Thoracic aorta (tissue), 2 donors: ENCODE results near the gene PRKCD. TPM values are rescaled to one million over a fixed set of nuclear protein-coding genes. Genes with fewer than 3 reads are reported as not detected.

Experiments
- ATAC-seq: fragments of 150-250 bp; one replicate; pipeline ENCODE4 v1.8.0; 2017; ENCODE audit warnings: low read depth; ENCODE audit not compliant: insufficient number of reproducible peaks, low FRiP score
- DNase-seq: peaks from one replicate; pipeline ENCODE4 v3.0.0-alpha.2; 2020; ENCODE audit warnings: low spot score
- H3K27ac ChIP-seq, 2 donors: fragments of 200-600 bp; sonication (generic); 1 replicate in 1 of 2; 2 replicates in 1 of 2; pipeline ENCODE4 v1.5.1; 2016; ENCODE audit warnings: mild to moderate bottlenecking in 2 of 2, moderate library complexity in 2 of 2
- H3K27me3 ChIP-seq: fragments of 200-600 bp; sonication (generic); replicated peaks from 2 replicates; pipeline ENCODE4 v1.6.0; 2016; ENCODE audit warnings: mild to moderate bottlenecking; ENCODE audit not compliant: insufficient read depth
- H3K36me3 ChIP-seq: fragments of 200-600 bp; sonication (generic); one replicate; pipeline ENCODE4 v1.5.1; 2016
- H3K4me1 ChIP-seq, 2 donors: fragments of 200-600 bp; sonication (generic); 1 replicate in 1 of 2; 2 replicates in 1 of 2; pipeline versions ENCODE4 v1.5.1 to v1.6.0; 2016; ENCODE audit warnings: low read depth in 2 of 2, mild to moderate bottlenecking in 1 of 2; ENCODE audit not compliant: control insufficient read depth in 1 of 2
- H3K4me3 ChIP-seq: fragments of 200-600 bp; sonication (generic); 2 replicates; pipeline ENCODE4 v1.5.1; 2016; ENCODE audit warnings: mild to moderate bottlenecking
- H3K9me3 ChIP-seq: fragments of 200-600 bp; sonication (generic); 2 replicates; pipeline ENCODE4 v1.5.1; 2016
- CTCF ChIP-seq: fragments of 200-600 bp; sonication (generic); IDR thresholded peaks from one replicate; pipeline ENCODE4 v1.5.1; 2019; ENCODE audit warnings: antibody characterized with exemption
- total RNA-seq, 2 donors: library from RNA; depleted of rRNA; stranded (reverse); fragments of >200 nt; gene quantifications; one replicate each; pipeline versions ENCODE4 v1.1.0 to v1.2.3, GENCODE V29; 2016

Gene PRKCD
- total RNA-seq, 2 donors from 2014 or later, result 17.5 to 20.2 TPM

DNA sequence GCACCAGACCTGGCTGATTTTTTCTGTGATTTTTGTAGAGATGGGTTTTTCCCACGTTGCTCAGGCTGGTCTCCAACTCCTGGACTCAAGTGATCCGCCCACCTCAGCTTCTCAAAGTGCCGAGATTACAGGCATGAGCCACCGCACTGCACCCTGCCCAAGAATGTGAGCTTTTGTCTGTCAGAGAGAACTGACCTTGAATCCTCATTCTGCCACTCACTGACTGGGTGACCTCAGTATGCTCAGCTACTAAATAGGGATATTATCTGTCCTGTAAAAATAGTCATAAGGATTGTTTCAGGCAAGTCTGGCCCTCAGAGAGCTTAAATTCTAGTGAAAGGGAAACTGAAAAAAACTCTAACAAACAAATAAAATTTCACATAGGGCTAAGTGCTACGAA is 28.7 kb upstream of the PRKCD start:
- no peak overlapping the region for H3K27ac ChIP-seq
- no peak for TF ChIP-seq CTCF
- ATAC-seq (no peak), DNase-seq (no peak)
- H3K36me3 ChIP-seq, result no peaks in the 10 kb centered on the region
- no peaks in the 10 kb centered on the region for H3K27me3 ChIP-seq
- no peaks in the 10 kb centered on the region for H3K9me3 ChIP-seq
- H3K4me3 ChIP-seq, result no peak overlapping the region
- H3K4me1 ChIP-seq, result peaks cover 3 to 24% of the 10 kb centered on the region in 2 donors

DNA sequence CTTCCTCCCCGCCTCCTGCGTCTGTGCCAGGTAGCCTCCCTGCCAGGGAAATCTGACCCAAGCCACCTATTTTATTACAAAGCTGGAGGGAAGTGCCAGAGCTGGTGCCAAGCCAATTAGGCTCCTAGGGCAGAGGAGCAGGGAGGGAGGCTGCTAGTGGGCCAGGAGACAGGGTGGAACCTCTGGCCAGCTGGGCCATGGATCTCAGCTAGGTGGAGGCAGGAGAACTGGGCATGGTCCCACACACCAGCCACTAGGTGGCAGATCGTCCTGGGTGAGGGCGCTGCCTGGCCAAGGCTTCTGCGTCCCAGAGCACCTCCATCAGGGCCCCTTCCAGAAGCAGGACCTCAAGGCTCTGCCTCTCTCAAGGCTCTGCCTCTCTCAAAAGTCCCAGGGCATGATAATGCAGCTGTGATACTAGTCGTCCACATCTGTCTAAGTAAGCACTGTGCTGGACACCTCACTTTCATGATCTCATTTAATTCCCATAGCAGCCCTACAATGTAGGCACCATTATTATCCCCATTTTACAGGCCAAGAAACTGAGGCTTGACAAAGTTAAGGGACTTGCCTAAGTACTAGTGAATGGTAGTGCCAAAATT is 26.3 kb upstream of the PRKCD start:
- H3K9me3 ChIP-seq, result no peaks in the 10 kb centered on the region
- ATAC-seq (no peak), DNase-seq (no peak)
- peak; percentile 83 for TF ChIP-seq CTCF
- H3K27ac ChIP-seq, result peak overlapping the region in 1 of 2 donors; percentile 4
- no peak overlapping the region for H3K4me3 ChIP-seq
- H3K27me3 ChIP-seq, result no peaks in the 10 kb centered on the region
- H3K36me3 ChIP-seq, result no peaks in the 10 kb centered on the region
- H3K4me1 ChIP-seq, result peaks cover 0 to 19% of the 10 kb centered on the region in 2 donors

DNA sequence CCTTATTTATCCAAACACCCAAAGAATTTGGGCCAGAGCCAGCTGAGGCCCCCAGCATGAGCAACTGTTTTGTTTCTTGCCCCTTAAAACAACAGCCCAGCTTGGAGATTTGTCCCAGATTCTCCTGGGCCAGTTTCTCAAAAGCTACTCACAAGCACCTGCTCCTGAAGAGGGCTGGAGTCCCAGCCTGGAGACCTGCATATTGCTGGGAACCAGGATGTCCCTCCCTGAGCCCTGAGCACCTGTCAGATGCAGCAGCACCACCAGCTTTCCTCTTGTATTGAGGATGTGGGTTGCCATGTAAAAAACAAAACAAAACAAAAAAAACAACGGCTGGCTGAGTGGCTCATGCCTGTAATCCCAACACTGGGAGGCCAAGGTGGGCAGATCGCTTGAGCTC is 23.8 kb upstream of the PRKCD start:
- H3K4me1 ChIP-seq, result peaks cover 9 to 29% of the 10 kb centered on the region in 2 donors
- no peak for TF ChIP-seq CTCF
- no peak overlapping the region for H3K4me3 ChIP-seq
- H3K27me3 ChIP-seq, result no peaks in the 10 kb centered on the region
- H3K9me3 ChIP-seq, result no peaks in the 10 kb centered on the region
- DNase-seq (no peak), ATAC-seq (no peak)
- no peak overlapping the region for H3K27ac ChIP-seq
- H3K36me3 ChIP-seq, result no peaks in the 10 kb centered on the region

DNA sequence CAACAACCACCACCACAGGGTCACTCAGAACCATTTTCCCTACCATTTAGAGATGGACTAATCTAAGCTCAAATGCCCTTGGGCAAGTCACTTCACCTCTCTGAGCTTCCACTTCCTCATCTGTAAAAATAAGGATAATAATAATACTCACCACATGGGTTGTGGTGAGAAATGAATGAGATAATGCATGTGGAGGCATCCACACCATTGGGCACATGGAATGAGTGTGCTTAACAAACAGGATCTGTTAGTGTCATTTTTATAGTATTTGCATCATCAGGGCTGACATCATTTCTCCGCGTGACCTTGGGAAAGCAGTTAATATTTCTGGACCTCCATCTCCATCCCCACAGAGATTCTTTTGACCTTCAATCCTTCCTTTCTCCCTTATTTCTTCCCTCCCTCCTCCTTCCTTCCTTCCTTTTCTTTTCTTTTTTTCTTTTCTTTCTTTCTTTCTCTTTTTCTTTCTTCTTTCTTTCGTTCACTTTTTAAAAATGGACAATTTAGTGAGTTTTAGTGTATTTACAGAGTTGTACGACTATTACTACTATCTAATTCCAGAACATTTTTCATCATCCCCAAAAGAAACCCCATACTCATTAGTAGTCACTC is 23.1 kb upstream of the PRKCD start:
- no peak for TF ChIP-seq CTCF
- no peak for ATAC-seq
- H3K9me3 ChIP-seq, result no peaks in the 10 kb centered on the region
- no peaks in the 10 kb centered on the region for H3K36me3 ChIP-seq
- H3K27me3 ChIP-seq, result no peaks in the 10 kb centered on the region
- no peak overlapping the region for H3K4me3 ChIP-seq
- no peak overlapping the region for H3K27ac ChIP-seq
- peaks cover 9 to 29% of the 10 kb centered on the region in 2 donors for H3K4me1 ChIP-seq
- DNase-seq, result no peak

DNA sequence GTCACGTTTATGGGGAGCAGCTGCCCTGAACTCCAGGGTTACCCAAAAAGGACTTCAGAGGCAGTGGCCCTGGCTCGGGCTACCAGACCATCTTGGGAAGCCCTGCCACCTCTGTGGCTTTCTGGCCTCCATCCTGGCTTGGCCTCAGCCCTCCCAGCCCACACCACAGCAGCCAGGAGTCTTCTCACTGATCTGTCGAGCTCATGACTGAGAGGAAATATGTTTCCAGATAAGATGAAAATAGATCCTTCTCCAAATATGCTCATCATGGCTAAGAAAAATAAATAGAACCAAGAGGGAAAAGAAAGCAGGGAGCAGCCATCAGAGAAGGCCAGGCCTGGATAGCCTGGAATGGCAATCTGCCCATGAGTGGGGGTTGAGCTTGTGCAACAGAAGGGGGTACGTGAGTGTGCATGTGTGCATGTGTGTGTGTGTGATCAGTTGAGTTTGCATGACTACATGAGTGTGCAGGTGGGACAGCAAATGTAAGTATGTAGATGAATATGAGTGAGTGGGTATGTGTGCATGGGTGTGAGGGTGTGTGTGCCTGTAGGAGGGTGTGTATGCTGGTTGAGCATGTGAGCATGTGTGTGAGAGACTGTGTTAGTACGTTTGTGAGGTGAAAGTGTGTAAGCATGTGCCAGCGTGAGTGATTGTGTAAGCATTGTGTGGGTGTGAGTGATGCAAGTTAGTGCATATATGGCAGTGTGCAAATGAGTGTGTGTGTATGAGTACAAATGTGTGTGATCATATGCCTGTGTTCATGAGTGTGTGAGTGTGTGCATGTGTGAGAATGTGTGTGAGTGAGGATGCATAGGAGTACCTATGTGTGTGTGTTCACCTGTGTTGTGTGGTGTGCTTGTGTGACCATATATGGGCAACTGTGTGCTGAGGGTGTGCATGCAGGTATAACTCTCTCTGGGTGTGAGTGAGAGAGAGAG is 20.8 kb upstream of the PRKCD start:
- Histone ChIP-seq H3K9me3 (no peaks in the 10 kb centered on the region), H3K4me1 (peaks cover 9 to 20% of the 10 kb centered on the region in 2 donors), H3K27me3 (no peaks in the 10 kb centered on the region), H3K36me3 (no peaks in the 10 kb centered on the region), H3K4me3 (no peak overlapping the region), H3K27ac (no peak overlapping the region)
- TF ChIP-seq CTCF, result no peak
- ATAC-seq, result no peak
- no peak for DNase-seq
